Measurements from ENCODE around the gene BMPR1A.

GRCh38 chr10:86827639-86828038 is 71.2 kb downstream of the BMPR1A start:
- TF ChIP-seq CTCF (IDR thresholded peaks at IDR 0.05; ENCODE audit: insufficient read depth, low read length): no peak
- TF ChIP-seq REST (IDR thresholded peaks at IDR 0.05; ENCODE audit: insufficient replicate concordance, low read depth): no peak
